PC-3 (cell line): ENCODE data around the gene TMEM214. TPM values are rescaled to one million over a fixed set of nuclear protein-coding genes. Genes with fewer than 3 reads are reported as not detected.
A peak's percentile ranks its signal among the peaks of the same experiment; 100 is the strongest.

Experiments
- ATAC-seq: fragments of 200-7000 bp; cut with Tn5 transposase; 2 replicates; pipeline ENCODE4 v1.9.1; 2020; ENCODE audit warnings: mild to moderate bottlenecking, moderate library complexity
- BruUV-seq: library from RNA; stranded (reverse); fragments of 400-500 nt; replicated peaks from 2 replicates; lab custom pipeline; 2021; lab: Mats Ljungman, UMichigan
- CTCF ChIA-PET: fragments of 300-600 bp; sonication (Branson Sonifier 250); formaldehyde crosslinking; loops from one replicate; lab custom pipeline; 2022; ENCODE audit warnings: antibody characterized with exemption; lab: Charles Lee
- POLR2A ChIA-PET: fragments of 300-600 bp; sonication (Branson Sonifier 250); formaldehyde crosslinking; loops from one replicate; lab custom pipeline; 2022; ENCODE audit warnings: antibody characterized with exemption; ENCODE audit not compliant: unreplicated experiment; lab: Charles Lee
- DNase-seq: peaks from one replicate; pipeline ENCODE4 v3.0.0-alpha.2; 2015
- H2AFZ ChIP-seq: fragments of 300-600 bp; sonication (generic); 2 replicates; pipeline ENCODE4 v1.6.0; 2016; ENCODE audit warnings: antibody characterized with exemption, low read length
- H3F3A ChIP-seq: fragments of 300-600 bp; sonication (generic); one replicate; pipeline ENCODE4 v1.6.0; 2017; ENCODE audit warnings: antibody characterized with exemption, low read length, control low read depth, mild to moderate bottlenecking; ENCODE audit not compliant: unreplicated experiment
- H3K27ac ChIP-seq: fragments of 300-600 bp; sonication (generic); 2 replicates; pipeline ENCODE4 v1.5.1; 2016; ENCODE audit warnings: mild to moderate bottlenecking, low read length
- H3K27me3 ChIP-seq: fragments of 300-600 bp; sonication (generic); 2 replicates; pipeline ENCODE4 v1.6.1; 2016; ENCODE audit warnings: low read length, mixed read lengths
- H3K36me3 ChIP-seq: fragments of 300-600 bp; sonication (generic); 2 replicates; pipeline ENCODE4 v1.6.1; 2016; ENCODE audit warnings: low read depth, mixed run types, low read length, mixed read lengths
- H3K4me1 ChIP-seq: fragments of 300-600 bp; sonication (generic); 2 replicates; pipeline ENCODE4 v1.5.1; 2016; ENCODE audit warnings: low read length; ENCODE audit not compliant: insufficient read depth
- H3K4me2 ChIP-seq: fragments of 300-600 bp; sonication (generic); 2 replicates; pipeline ENCODE4 v1.6.0; 2016; ENCODE audit warnings: low read length
- H3K4me3 ChIP-seq: fragments of 300-600 bp; sonication (generic); 2 replicates; pipeline ENCODE4 v1.5.1; 2016; ENCODE audit warnings: mild to moderate bottlenecking, low read length, mixed read lengths
- H3K79me2 ChIP-seq: fragments of 300-600 bp; sonication (generic); 2 replicates; pipeline ENCODE4 v1.6.1; 2017; ENCODE audit warnings: low read length, mixed read lengths
- H3K9ac ChIP-seq: fragments of 300-600 bp; sonication (generic); 2 replicates; pipeline ENCODE4 v1.6.0; 2016; ENCODE audit warnings: mild to moderate bottlenecking, low read length
- H3K9me2 ChIP-seq: fragments of 300-600 bp; sonication (generic); replicated peaks from 2 replicates; pipeline ENCODE4 v1.6.1; 2016; ENCODE audit warnings: mixed run types, low read length, mixed read lengths
- H3K9me3 ChIP-seq: fragments of 300-600 bp; sonication (generic); 2 replicates; pipeline ENCODE4 v1.6.1; 2016; ENCODE audit warnings: low read length, mixed read lengths
- H4K20me1 ChIP-seq: fragments of 300-600 bp; sonication (generic); 2 replicates; pipeline ENCODE4 v1.6.1; 2016; ENCODE audit warnings: low read length, mixed read lengths
- CTCF ChIP-seq: fragments of 300-600 bp; sonication (generic); conservative IDR thresholded peaks from 2 replicates; pipeline ENCODE4 v1.5.1; 2017; ENCODE audit warnings: antibody characterized with exemption, low read depth, mild to moderate bottlenecking, low read length
- EZH2 ChIP-seq: fragments of 300-600 bp; sonication (generic); IDR thresholded peaks from one replicate; pipeline ENCODE4 v1.6.1; 2017; ENCODE audit warnings: antibody characterized with exemption, mild to moderate bottlenecking, low read length; ENCODE audit not compliant: unreplicated experiment
- EZH2phosphoT487 ChIP-seq: fragments of 300-600 bp; sonication (generic); IDR thresholded peaks from 2 replicates; pipeline ENCODE4 v1.6.1; 2018; ENCODE audit warnings: mild to moderate bottlenecking, antibody characterized with exemption, low read length, borderline replicate concordance
- intact Hi-C: fragments of 100-400 bp; cut with micrococcal nuclease; formaldehyde crosslinking; loops from 2 replicates; pipeline ENCODE4 v1.9.0; 2023
- total RNA-seq: library from RNA; depleted of rRNA; stranded (reverse); fragments of >200 nt; gene quantifications from 2 replicates; pipeline ENCODE4 v1.2.3, GENCODE V29; 2014

Gene TMEM214
- total RNA-seq, 1 experiment from 2014 or later = 43.0 TPM

GRCh38 chr2:26989156-26989555, 43.6 kb upstream of the TMEM214 start:
- no peak for TF ChIP-seq EZH2phosphoT487
- no peak for TF ChIP-seq CTCF
- no peak for TF ChIP-seq EZH2
- intact Hi-C loops = no loop called here
- Histone ChIP-seq H4K20me1 (no peaks in the 10 kb centered on the region), H2AFZ (no peak overlapping the region), H3K4me2 (no peak overlapping the region), H3K27me3 (no peaks in the 10 kb centered on the region), H3K9ac (no peak overlapping the region), H3K27ac (no peak overlapping the region), H3K36me3 (no peaks in the 10 kb centered on the region), H3F3A (no peaks in the 10 kb centered on the region), H3K4me1 (no peaks in the 10 kb centered on the region; the same call in 1 of the 2 replicates), H3K9me2 (no peaks in the 10 kb centered on the region), H3K9me3 (no peaks in the 10 kb centered on the region), H3K4me3 (no peak overlapping the region), H3K79me2 (no peaks in the 10 kb centered on the region)
- peak; percentile 35; the same call in 1 of the 2 replicates for ATAC-seq
- DNase-seq = peak; percentile 25
- no TSS peak for BruUV-seq
- ChIA-PET CTCF (no interaction called here), POLR2A (no interaction called here)

GRCh38 chr2:26991717-26992116, 41.0 kb upstream of the TMEM214 start:
- Histone ChIP-seq H3K9me3 (no peaks in the 10 kb centered on the region), H2AFZ (no peak overlapping the region), H3F3A (no peaks in the 10 kb centered on the region), H3K9ac (no peak overlapping the region), H3K4me2 (no peak overlapping the region), H3K79me2 (no peaks in the 10 kb centered on the region), H3K4me3 (no peak overlapping the region), H3K9me2 (no peaks in the 10 kb centered on the region), H3K27me3 (no peaks in the 10 kb centered on the region), H3K4me1 (no peaks in the 10 kb centered on the region; the same call in 1 of the 2 replicates), H3K36me3 (no peaks in the 10 kb centered on the region), H3K27ac (no peak overlapping the region), H4K20me1 (no peaks in the 10 kb centered on the region)
- ATAC-seq = no peak
- intact Hi-C loops = no loop called here
- ChIA-PET POLR2A (no interaction called here), CTCF (no interaction called here)
- no TSS peak for BruUV-seq
- TF ChIP-seq CTCF (no peak), EZH2 (no peak), EZH2phosphoT487 (no peak)
- no peak for DNase-seq

- no peaks in the 10 kb centered on the region for H3K4me1 ChIP-seq
- TF ChIP-seq EZH2 (no peak), CTCF (no peak), EZH2phosphoT487 (no peak)
- ChIA-PET CTCF (interaction anchor here (0.5 kb wide), 1 partner anchor 1043 kb away, joined by 8 read pairs; no protein-coding TSS in a partner anchor), POLR2A (no interaction called here)
- no TSS peak for BruUV-seq
- no peaks in the 10 kb centered on the region for H3K9me3 ChIP-seq
- no peak for DNase-seq
- no peaks in the 10 kb centered on the region for H3K9me2 ChIP-seq
- H3K4me3 ChIP-seq = no peak overlapping the region
- no peaks in the 10 kb centered on the region for H3F3A ChIP-seq
- no peaks in the 10 kb centered on the region for H4K20me1 ChIP-seq
- no peak for ATAC-seq
- no peak overlapping the region for H2AFZ ChIP-seq
- intact Hi-C loops = no loop called here
- no peak overlapping the region for H3K27ac ChIP-seq
- no peaks in the 10 kb centered on the region for H3K27me3 ChIP-seq
- H3K36me3 ChIP-seq = no peaks in the 10 kb centered on the region
- H3K4me2 ChIP-seq = no peak overlapping the region
- H3K9ac ChIP-seq = no peak overlapping the region
- H3K79me2 ChIP-seq = no peaks in the 10 kb centered on the region
These were observed 39.0 kb upstream of the TMEM214 start for GRCh38 chr2:26993768-26994167.
